RWPE2 (cell line): ENCODE results near the gene CCDC34.

ENCODE experiments used
- ATAC-seq: fragments of 200-7000 bp; cut with Tn5 transposase; 3 replicates; pipeline ENCODE4 v1.9.1; 2021; ENCODE audit warnings: low read depth
- DNase-seq: peaks from one replicate; pipeline ENCODE4 v3.0.0-alpha.2; 2020; ENCODE audit warnings: low spot score
- H3K27ac ChIP-seq: fragments of 450-650 bp; 2 replicates; pipeline ENCODE4 v1.5.1; 2017; ENCODE audit warnings: mild to moderate bottlenecking; ENCODE audit not compliant: poor library complexity, severe bottlenecking
- H3K27me3 ChIP-seq: fragments of 250-450 bp; sonication (Bioruptor Pico); 2 replicates; pipeline ENCODE4 v1.5.1; 2021; ENCODE audit warnings: mild to moderate bottlenecking, moderate library complexity; ENCODE audit not compliant: insufficient read depth, poor library complexity, severe bottlenecking
- H3K36me3 ChIP-seq: fragments of 250-450 bp; sonication (Bioruptor Pico); 2 replicates; pipeline ENCODE4 v1.5.1; 2020; ENCODE audit warnings: low read depth, mild to moderate bottlenecking, moderate library complexity
- H3K4me1 ChIP-seq: fragments of 250-450 bp; sonication (Bioruptor Pico); 2 replicates; pipeline ENCODE4 v1.5.1; 2021; ENCODE audit warnings: mild to moderate bottlenecking, moderate library complexity; ENCODE audit not compliant: insufficient read depth, poor library complexity, severe bottlenecking
- H3K4me3 ChIP-seq: fragments of 250-450 bp; sonication (Bioruptor Pico); 2 replicates; pipeline ENCODE4 v1.5.1; 2021; ENCODE audit warnings: mild to moderate bottlenecking, moderate library complexity; ENCODE audit not compliant: severe bottlenecking
- H3K9me3 ChIP-seq: fragments of 250-450 bp; sonication (Bioruptor Pico); 2 replicates; pipeline ENCODE4 v1.5.1; 2021; ENCODE audit warnings: mild to moderate bottlenecking, moderate library complexity; ENCODE audit not compliant: severe bottlenecking
- TF ChIP-seq, protein P1 (sequence below): fragments of 450-650 bp; IDR thresholded peaks from one replicate; pipeline ENCODE4 v1.5.1; 2017; ENCODE audit warnings: mild to moderate bottlenecking, moderate library complexity; ENCODE audit not compliant: poor library complexity, severe bottlenecking

The CCDC34 gene

GRCh38 chr11:27295928-27296327, 67.1 kb downstream of the CCDC34 start:
- no peak for ATAC-seq

GRCh38 chr11:27294654-27295053, 68.4 kb downstream of the CCDC34 start:
- no peaks in the 10 kb centered on the region for H3K27me3 ChIP-seq
- ATAC-seq = no peak
- no peak for DNase-seq
- TF ChIP-seq, protein P1, sequence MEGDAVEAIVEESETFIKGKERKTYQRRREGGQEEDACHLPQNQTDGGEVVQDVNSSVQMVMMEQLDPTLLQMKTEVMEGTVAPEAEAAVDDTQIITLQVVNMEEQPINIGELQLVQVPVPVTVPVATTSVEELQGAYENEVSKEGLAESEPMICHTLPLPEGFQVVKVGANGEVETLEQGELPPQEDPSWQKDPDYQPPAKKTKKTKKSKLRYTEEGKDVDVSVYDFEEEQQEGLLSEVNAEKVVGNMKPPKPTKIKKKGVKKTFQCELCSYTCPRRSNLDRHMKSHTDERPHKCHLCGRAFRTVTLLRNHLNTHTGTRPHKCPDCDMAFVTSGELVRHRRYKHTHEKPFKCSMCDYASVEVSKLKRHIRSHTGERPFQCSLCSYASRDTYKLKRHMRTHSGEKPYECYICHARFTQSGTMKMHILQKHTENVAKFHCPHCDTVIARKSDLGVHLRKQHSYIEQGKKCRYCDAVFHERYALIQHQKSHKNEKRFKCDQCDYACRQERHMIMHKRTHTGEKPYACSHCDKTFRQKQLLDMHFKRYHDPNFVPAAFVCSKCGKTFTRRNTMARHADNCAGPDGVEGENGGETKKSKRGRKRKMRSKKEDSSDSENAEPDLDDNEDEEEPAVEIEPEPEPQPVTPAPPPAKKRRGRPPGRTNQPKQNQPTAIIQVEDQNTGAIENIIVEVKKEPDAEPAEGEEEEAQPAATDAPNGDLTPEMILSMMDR = no peak
- no peaks in the 10 kb centered on the region for H3K4me1 ChIP-seq
- no peak overlapping the region for H3K4me3 ChIP-seq
- no peaks in the 10 kb centered on the region for H3K36me3 ChIP-seq
- H3K27ac ChIP-seq = no peak overlapping the region
- H3K9me3 ChIP-seq = no peaks in the 10 kb centered on the region

More at GRCh38 chr11:27295928-27296327, 67.1 kb downstream of the CCDC34 start:
- Histone ChIP-seq H3K4me3 (no peak overlapping the region), H3K27me3 (no peaks in the 10 kb centered on the region), H3K36me3 (no peaks in the 10 kb centered on the region), H3K9me3 (no peaks in the 10 kb centered on the region), H3K4me1 (no peaks in the 10 kb centered on the region), H3K27ac (no peak overlapping the region)
- TF ChIP-seq, protein P1 = no peak
- no peak for DNase-seq

DNA sequence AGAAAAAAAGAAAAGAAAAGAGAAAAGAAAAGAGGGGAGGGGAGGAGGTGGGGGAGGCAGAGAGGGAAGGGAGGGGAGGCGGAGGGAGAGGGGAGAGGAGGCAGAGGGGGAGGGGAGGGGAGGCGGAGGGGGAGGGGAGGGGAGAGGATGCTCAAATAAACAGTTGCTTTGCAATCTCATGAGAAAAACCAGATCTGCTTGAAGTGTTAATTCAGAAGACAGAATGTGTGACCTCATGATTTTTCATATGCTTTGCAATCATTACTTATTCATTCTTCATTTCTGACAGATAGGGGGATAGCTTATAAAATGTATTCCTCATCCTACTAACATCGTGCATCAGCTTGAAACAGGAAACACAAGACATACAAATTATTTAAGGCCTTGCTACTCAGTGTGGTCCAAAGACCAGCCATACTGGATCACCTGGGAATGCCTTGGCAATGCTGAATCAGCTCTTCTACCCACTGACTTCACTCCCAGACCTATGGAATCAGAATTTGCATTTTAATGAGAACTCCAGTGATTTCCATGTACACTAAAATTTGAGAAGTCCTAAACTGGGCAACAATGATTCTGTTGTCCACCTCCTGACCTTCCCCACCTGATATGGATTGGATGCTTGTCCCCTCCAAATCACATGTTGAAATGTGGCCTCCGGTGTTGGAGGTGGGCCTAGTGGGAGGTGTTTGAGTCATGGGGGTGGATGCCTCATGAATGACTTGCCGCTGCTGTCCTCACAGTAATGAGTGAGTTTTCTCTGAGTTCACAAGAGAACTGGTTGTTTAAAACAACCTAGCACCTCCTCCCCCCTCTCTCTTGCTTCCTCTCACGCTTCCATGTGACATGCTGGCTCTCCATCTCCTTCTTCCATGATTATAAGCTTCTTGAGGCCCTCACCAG, 69.2 kb downstream of the CCDC34 start:
- Histone ChIP-seq H3K4me1 (no peaks in the 10 kb centered on the region), H3K27me3 (no peaks in the 10 kb centered on the region), H3K4me3 (no peak overlapping the region), H3K36me3 (no peaks in the 10 kb centered on the region), H3K9me3 (no peaks in the 10 kb centered on the region), H3K27ac (no peak overlapping the region)
- TF ChIP-seq, protein P1 = no peak
- no peak for DNase-seq
- peak; percentile 37; the same call in 2 of the 3 replicates for ATAC-seq

DNA sequence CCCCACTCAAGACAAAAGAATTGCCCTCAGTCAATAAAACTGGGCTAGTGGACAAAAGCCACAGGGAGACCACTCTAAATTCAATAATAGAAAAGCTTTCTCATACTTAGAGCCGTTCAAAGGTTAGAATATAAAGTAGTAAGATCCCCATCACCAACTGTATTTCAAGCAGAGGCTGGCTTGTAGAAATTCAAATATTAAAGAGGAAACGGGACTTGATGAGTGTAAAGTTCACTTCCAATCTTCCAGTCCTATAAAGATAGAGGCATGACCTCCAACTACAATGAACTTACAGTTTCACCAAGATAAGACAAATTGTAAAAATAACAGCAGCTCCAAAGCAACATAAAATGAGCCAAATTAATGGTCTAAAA, 70.4 kb downstream of the CCDC34 start:
- H3K36me3 ChIP-seq = no peaks in the 10 kb centered on the region
- H3K27me3 ChIP-seq = no peaks in the 10 kb centered on the region
- TF ChIP-seq, protein P1 = no peak
- no peak overlapping the region for H3K4me3 ChIP-seq
- H3K4me1 ChIP-seq = no peaks in the 10 kb centered on the region
- no peaks in the 10 kb centered on the region for H3K9me3 ChIP-seq
- ATAC-seq = no peak
- no peak for DNase-seq
- no peak overlapping the region for H3K27ac ChIP-seq
